ENCODE measurements around the gene SAMD4A. TPM values are rescaled to one million over a fixed set of nuclear protein-coding genes. Genes with fewer than 3 reads are reported as not detected.

SAMD4A gene
- total RNA-seq, 4 donors from 2014 or later, result 2.9 to 19.5 (median 3.9) TPM

GRCh38 chr14:54785778-54786770, 219.1 kb downstream of the SAMD4A start:
- H3K36me3 ChIP-seq, result peaks cover 0 to 34% (median 0%) of the 10 kb centered on the region in 3 donors
- intact Hi-C loops (cut with DNase I), result no loop called here
- no peak overlapping the region for H3K4me3 ChIP-seq
- DNase-seq, result no peak
- no peaks in the 10 kb centered on the region for H3K4me1 ChIP-seq
- WGBS, 2 donors, result 74 to 93% methylated on average over 4 to 5 of the region's 5 CpGs
- H3K9me3 ChIP-seq, result no peaks in the 10 kb centered on the region
- H3K27me3 ChIP-seq, result no peaks in the 10 kb centered on the region
- TF ChIP-seq CTCF (IDR thresholded peaks at IDR 0.05), result no peak
- no peak for TF ChIP-seq POLR2A (IDR thresholded peaks at IDR 0.05)
- H3K27ac ChIP-seq, result no peak overlapping the region

GRCh38 chr14:54786838-54787237, 219.9 kb downstream of the SAMD4A start:
- intact Hi-C loops (cut with DNase I), result no loop called here
- Histone ChIP-seq H3K27me3 (no peaks in the 10 kb centered on the region), H3K9me3 (no peaks in the 10 kb centered on the region), H3K4me1 (no peaks in the 10 kb centered on the region), H3K4me3 (no peak overlapping the region), H3K36me3 (peaks cover 0 to 34% (median 0%) of the 10 kb centered on the region in 3 donors), H3K27ac (no peak overlapping the region)
- no peak for TF ChIP-seq CTCF (IDR thresholded peaks at IDR 0.05)
- TF ChIP-seq POLR2A (IDR thresholded peaks at IDR 0.05), result no peak
- DNase-seq, result no peak
- WGBS, 2 donors, result 58 to 75% methylated on average over 3 of the region's 3 CpGs

- no peaks in the 10 kb centered on the region for H3K4me1 ChIP-seq
- no peak overlapping the region for H3K27ac ChIP-seq
- H3K4me3 ChIP-seq, result no peak overlapping the region
- DNase-seq, result no peak
- WGBS, 2 donors, result 44 to 63% methylated on average over 1 of the region's 1 CpG
- no peaks in the 10 kb centered on the region for H3K9me3 ChIP-seq
- TF ChIP-seq POLR2A (IDR thresholded peaks at IDR 0.05), result no peak
- intact Hi-C loops (cut with DNase I), result no loop called here
- peaks cover 0 to 34% (median 0%) of the 10 kb centered on the region in 3 donors for H3K36me3 ChIP-seq
- no peaks in the 10 kb centered on the region for H3K27me3 ChIP-seq
Observed at GRCh38 chr14:54787261-54787660, 220.3 kb downstream of the SAMD4A start.

- H3K36me3 ChIP-seq, result peaks cover 0 to 34% (median 0%) of the 10 kb centered on the region in 3 donors
Observed at GRCh38 chr14:54788701-54789100, 221.8 kb downstream of the SAMD4A start.

GRCh38 chr14:54789166-54789565, 222.2 kb downstream of the SAMD4A start:
- intact Hi-C loops (cut with DNase I), result no loop called here
- Histone ChIP-seq H3K27ac (no peak overlapping the region), H3K9me3 (no peaks in the 10 kb centered on the region), H3K4me3 (no peak overlapping the region), H3K27me3 (no peaks in the 10 kb centered on the region), H3K36me3 (peaks cover 0 to 34% (median 0%) of the 10 kb centered on the region in 3 donors), H3K4me1 (no peaks in the 10 kb centered on the region)
- no peak for DNase-seq
- 93 to 94% methylated on average over 5 of the region's 5 CpGs for WGBS, 2 donors
- TF ChIP-seq POLR2A (IDR thresholded peaks at IDR 0.05) (no peak), CTCF (IDR thresholded peaks at IDR 0.05) (no peak)

More at GRCh38 chr14:54788701-54789100, 221.8 kb downstream of the SAMD4A start:
- TF ChIP-seq CTCF (IDR thresholded peaks at IDR 0.05), result no peak
- TF ChIP-seq POLR2A (IDR thresholded peaks at IDR 0.05), result no peak
- 92 to 93% methylated on average over 15 to 17 of the region's 17 CpGs for WGBS, 2 donors
- Histone ChIP-seq H3K4me1 (no peaks in the 10 kb centered on the region), H3K27ac (no peak overlapping the region), H3K9me3 (no peaks in the 10 kb centered on the region), H3K27me3 (no peaks in the 10 kb centered on the region), H3K4me3 (no peak overlapping the region)
- no peak for DNase-seq
- intact Hi-C loops (cut with DNase I), result no loop called here

Measured in esophagus squamous epithelium (tissue), 5 donors.